HG02759 (cell line): ENCODE measurements around the gene ELFN2.

Experiments used
- ATAC-seq: cut with Tn5 transposase; IDR thresholded peaks from one replicate; pipeline ENCODE4 v1.9.1; 2021; ENCODE audit warnings: mild to moderate bottlenecking, moderate library complexity; ENCODE audit not compliant: unreplicated experiment

Gene ELFN2

GRCh38 chr22:37324340-37325038 lies 102.8 kb downstream of the ELFN2 start:
- ATAC-seq, result no peak

GRCh38 chr22:37320726-37321677 lies 106.3 kb downstream of the ELFN2 start:
- no peak for ATAC-seq

- ATAC-seq, result no peak
Measured at GRCh38 chr22:37319469-37319868, 107.8 kb downstream of the ELFN2 start.

- no peak for ATAC-seq
Measured at GRCh38 chr22:37318364-37319109, 108.7 kb downstream of the ELFN2 start.
